ENCODE results near the gene LYRM2. TPM values are rescaled to one million over a fixed set of nuclear protein-coding genes. Genes with fewer than 3 reads are reported as not detected.

The LYRM2 gene
- total and polyA plus RNA-seq, 2 of the 8 experiments (the other 6 are each of a cell fraction or from before 2014, with no cell fraction given): 7.3 to 25.7 TPM

DNA sequence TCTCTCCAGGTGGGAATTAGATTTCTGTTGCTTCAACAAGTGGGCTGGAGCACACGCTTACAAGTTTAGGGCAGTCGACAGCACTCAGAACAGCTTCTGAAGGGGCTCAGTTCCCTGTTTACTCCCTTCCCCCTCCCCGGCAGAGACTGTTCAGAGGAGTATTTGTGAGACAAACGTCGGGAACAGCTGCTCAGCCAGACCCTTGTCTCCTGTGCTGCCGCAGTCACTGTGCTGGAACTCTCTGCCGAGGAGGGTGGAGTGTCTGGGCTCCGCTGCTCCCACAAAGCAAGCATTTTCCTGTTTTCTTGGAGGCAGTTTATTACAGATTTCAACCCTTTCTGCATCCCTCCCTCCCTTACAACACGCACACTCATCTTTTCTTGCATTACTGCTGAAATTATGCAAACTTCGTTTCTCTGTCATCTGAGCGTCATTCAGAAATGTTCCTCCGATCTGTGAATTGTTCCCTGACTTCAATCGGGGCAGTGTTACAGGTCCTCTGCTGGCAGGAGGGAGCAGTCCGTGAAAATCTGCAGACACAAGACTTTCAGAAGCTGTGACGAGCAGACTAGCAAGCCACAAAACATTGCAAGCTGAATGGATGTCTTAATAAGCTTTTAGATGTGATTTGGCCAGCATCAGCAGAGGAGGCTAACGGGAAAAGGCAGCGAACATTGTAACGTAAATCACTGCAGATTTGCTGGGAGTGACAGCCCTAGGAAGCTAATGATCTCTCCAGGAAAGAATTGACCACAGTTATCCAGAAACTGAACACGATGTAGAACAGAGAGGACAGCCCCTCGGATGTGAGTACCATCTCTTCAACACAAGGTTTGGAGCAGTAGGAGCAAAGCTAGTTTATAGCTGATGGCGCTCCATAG is 76.2 kb downstream of the LYRM2 start (continued):
- TF ChIP-seq, protein P1, sequence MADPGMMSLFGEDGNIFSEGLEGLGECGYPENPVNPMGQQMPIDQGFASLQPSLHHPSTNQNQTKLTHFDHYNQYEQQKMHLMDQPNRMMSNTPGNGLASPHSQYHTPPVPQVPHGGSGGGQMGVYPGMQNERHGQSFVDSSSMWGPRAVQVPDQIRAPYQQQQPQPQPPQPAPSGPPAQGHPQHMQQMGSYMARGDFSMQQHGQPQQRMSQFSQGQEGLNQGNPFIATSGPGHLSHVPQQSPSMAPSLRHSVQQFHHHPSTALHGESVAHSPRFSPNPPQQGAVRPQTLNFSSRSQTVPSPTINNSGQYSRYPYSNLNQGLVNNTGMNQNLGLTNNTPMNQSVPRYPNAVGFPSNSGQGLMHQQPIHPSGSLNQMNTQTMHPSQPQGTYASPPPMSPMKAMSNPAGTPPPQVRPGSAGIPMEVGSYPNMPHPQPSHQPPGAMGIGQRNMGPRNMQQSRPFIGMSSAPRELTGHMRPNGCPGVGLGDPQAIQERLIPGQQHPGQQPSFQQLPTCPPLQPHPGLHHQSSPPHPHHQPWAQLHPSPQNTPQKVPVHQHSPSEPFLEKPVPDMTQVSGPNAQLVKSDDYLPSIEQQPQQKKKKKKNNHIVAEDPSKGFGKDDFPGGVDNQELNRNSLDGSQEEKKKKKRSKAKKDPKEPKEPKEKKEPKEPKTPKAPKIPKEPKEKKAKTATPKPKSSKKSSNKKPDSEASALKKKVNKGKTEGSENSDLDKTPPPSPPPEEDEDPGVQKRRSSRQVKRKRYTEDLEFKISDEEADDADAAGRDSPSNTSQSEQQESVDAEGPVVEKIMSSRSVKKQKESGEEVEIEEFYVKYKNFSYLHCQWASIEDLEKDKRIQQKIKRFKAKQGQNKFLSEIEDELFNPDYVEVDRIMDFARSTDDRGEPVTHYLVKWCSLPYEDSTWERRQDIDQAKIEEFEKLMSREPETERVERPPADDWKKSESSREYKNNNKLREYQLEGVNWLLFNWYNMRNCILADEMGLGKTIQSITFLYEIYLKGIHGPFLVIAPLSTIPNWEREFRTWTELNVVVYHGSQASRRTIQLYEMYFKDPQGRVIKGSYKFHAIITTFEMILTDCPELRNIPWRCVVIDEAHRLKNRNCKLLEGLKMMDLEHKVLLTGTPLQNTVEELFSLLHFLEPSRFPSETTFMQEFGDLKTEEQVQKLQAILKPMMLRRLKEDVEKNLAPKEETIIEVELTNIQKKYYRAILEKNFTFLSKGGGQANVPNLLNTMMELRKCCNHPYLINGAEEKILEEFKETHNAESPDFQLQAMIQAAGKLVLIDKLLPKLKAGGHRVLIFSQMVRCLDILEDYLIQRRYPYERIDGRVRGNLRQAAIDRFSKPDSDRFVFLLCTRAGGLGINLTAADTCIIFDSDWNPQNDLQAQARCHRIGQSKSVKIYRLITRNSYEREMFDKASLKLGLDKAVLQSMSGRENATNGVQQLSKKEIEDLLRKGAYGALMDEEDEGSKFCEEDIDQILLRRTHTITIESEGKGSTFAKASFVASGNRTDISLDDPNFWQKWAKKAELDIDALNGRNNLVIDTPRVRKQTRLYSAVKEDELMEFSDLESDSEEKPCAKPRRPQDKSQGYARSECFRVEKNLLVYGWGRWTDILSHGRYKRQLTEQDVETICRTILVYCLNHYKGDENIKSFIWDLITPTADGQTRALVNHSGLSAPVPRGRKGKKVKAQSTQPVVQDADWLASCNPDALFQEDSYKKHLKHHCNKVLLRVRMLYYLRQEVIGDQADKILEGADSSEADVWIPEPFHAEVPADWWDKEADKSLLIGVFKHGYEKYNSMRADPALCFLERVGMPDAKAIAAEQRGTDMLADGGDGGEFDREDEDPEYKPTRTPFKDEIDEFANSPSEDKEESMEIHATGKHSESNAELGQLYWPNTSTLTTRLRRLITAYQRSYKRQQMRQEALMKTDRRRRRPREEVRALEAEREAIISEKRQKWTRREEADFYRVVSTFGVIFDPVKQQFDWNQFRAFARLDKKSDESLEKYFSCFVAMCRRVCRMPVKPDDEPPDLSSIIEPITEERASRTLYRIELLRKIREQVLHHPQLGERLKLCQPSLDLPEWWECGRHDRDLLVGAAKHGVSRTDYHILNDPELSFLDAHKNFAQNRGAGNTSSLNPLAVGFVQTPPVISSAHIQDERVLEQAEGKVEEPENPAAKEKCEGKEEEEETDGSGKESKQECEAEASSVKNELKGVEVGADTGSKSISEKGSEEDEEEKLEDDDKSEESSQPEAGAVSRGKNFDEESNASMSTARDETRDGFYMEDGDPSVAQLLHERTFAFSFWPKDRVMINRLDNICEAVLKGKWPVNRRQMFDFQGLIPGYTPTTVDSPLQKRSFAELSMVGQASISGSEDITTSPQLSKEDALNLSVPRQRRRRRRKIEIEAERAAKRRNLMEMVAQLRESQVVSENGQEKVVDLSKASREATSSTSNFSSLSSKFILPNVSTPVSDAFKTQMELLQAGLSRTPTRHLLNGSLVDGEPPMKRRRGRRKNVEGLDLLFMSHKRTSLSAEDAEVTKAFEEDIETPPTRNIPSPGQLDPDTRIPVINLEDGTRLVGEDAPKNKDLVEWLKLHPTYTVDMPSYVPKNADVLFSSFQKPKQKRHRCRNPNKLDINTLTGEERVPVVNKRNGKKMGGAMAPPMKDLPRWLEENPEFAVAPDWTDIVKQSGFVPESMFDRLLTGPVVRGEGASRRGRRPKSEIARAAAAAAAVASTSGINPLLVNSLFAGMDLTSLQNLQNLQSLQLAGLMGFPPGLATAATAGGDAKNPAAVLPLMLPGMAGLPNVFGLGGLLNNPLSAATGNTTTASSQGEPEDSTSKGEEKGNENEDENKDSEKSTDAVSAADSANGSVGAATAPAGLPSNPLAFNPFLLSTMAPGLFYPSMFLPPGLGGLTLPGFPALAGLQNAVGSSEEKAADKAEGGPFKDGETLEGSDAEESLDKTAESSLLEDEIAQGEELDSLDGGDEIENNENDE (IDR thresholded peaks at IDR 0.05; ENCODE audit: insufficient replicate concordance, low read length): no peak
- TF ChIP-seq JUN (IDR thresholded peaks at IDR 0.05; ENCODE audit: low read depth, low read length) (no peak), CHD2 (IDR thresholded peaks at IDR 0.05; ENCODE audit: low read length) (no peak), MAFK (IDR thresholded peaks at IDR 0.05; ENCODE audit: low read depth, low read length) (no peak), CTBP2 (IDR thresholded peaks at IDR 0.05; ENCODE audit: borderline replicate concordance, insufficient read depth, insufficient read length, low read length) (no peak), CBX8 (IDR thresholded peaks at IDR 0.05; ENCODE audit: borderline replicate concordance, low read depth, low read length) (no peak), BRCA1 (IDR thresholded peaks at IDR 0.05; ENCODE audit: low read depth, low read length) (no peak), CREB1 (IDR thresholded peaks at IDR 0.05) (no peak), EGR1 (IDR thresholded peaks at IDR 0.05; ENCODE audit: borderline replicate concordance, low read depth, low read length) (no peak), RAD21 (IDR thresholded peaks at IDR 0.05 in 1 of 2, conservative IDR thresholded peaks at IDR 0.05 in 1 of 2; ENCODE audit: low read depth in 2 of 2, low read length in 2 of 2) (no peak)
